22Rv1 (cell line): ENCODE data around the gene NPAS2.

Experiments
- H3K27ac ChIP-seq: fragments of 450-650 bp; 2 replicates; pipeline ENCODE4 v1.5.1; 2017
- ZFX ChIP-seq: fragments of 450-650 bp; IDR thresholded peaks from 2 replicates; pipeline ENCODE4 v1.6.1; 2017; ENCODE audit warnings: antibody characterized with exemption, borderline replicate concordance
- TF ChIP-seq, protein P1 (sequence below): fragments of 450-650 bp; IDR thresholded peaks from 2 replicates; pipeline ENCODE4 v1.5.1; 2017; ENCODE audit warnings: mild to moderate bottlenecking

The NPAS2 gene

DNA sequence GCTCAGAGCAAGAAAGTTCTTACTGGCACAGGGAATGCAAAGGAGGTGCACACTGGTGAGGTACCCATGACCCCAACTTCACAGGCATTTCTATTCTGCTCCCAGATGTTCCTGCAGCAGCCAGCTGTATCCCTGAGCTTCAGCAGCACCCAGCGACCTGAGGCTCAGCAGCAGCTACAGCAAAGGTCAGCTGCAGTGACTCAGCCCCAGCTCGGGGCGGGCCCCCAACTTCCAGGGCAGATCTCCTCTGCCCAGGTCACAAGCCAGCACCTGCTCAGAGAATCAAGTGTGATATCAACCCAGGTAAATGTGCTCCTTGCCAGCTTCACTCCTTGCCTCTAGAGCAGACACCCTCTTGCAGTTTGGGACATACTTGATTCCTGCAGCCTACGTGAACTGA, 168.0 kb downstream of the NPAS2 start:
- TF ChIP-seq ZFX, result no peak
- TF ChIP-seq, protein P1, sequence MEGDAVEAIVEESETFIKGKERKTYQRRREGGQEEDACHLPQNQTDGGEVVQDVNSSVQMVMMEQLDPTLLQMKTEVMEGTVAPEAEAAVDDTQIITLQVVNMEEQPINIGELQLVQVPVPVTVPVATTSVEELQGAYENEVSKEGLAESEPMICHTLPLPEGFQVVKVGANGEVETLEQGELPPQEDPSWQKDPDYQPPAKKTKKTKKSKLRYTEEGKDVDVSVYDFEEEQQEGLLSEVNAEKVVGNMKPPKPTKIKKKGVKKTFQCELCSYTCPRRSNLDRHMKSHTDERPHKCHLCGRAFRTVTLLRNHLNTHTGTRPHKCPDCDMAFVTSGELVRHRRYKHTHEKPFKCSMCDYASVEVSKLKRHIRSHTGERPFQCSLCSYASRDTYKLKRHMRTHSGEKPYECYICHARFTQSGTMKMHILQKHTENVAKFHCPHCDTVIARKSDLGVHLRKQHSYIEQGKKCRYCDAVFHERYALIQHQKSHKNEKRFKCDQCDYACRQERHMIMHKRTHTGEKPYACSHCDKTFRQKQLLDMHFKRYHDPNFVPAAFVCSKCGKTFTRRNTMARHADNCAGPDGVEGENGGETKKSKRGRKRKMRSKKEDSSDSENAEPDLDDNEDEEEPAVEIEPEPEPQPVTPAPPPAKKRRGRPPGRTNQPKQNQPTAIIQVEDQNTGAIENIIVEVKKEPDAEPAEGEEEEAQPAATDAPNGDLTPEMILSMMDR, result no peak
- no peak overlapping the region for H3K27ac ChIP-seq

DNA sequence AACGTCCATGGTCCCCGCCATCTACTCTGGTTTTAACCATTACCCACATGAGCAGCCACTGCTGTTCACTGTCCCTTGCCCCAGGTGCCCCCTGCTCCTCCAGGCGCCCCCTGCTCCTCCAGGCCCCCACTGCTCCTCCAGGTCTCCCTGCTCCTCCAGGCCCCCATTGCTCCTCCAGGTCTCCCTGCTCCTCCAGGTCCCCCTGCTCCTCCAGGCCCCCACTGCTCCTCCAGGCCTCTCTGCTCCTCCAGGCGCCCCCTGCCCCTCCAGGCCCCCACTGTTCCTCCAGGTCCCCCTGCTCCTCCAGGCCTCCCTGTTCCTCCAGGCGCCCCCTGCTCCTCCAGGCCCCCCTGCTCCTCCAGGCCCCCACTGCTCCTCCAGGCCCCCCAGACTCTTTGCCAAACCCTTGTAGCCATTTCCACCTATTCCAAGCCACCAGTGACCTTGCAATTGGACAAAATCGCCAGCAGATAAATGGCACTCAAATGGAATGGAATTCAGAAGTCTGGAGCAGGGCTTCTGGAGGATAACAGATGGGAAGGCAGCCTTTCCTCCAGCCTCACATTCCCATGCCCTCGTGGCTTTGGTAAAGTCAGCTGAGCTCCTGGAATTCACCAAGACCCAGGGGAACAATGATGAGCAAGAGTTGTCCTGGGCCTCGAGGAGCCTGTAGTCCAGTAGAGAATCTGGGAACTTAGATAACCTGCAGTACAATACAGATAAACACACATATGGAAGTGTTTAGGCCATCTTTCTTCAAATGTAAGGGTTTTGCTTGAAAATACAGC, 168.9 kb downstream of the NPAS2 start:
- TF ChIP-seq ZFX, result no peak
- TF ChIP-seq, protein P1, result no peak
- no peak overlapping the region for H3K27ac ChIP-seq

- TF ChIP-seq, protein P1, result no peak
- TF ChIP-seq ZFX, result no peak
- no peak overlapping the region for H3K27ac ChIP-seq
Observed at GRCh38 chr2:100989666-100990065, 169.7 kb downstream of the NPAS2 start.

GRCh38 chr2:100990166-100990565, 170.2 kb downstream of the NPAS2 start:
- no peak overlapping the region for H3K27ac ChIP-seq

GRCh38 chr2:100990650-100991403, 170.9 kb downstream of the NPAS2 start:
- H3K27ac ChIP-seq, result no peak overlapping the region
- TF ChIP-seq, protein P1, result no peak
- no peak for TF ChIP-seq ZFX

More at GRCh38 chr2:100990166-100990565, 170.2 kb downstream of the NPAS2 start:
- TF ChIP-seq, protein P1, result no peak
- TF ChIP-seq ZFX, result no peak

DNA sequence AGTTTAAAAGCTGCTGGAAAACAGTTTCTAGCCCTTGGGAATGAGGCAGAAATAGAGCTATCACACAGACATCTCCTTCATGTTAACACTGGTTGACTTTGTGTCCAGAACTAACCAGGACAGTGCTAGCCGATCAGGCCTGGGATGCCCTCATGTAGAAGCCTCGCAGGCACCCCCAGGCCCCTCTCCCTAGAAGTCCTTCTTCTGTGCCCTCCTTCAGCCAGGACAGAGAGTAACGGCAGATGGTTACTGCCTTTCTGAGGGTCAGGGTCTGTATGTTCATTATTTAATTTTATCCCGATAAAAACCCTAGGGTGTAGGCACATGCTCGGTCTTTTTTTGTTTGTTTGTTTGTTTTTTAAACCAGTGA, 171.4 kb downstream of the NPAS2 start:
- H3K27ac ChIP-seq, result no peak overlapping the region
- no peak for TF ChIP-seq ZFX
- TF ChIP-seq, protein P1, result no peak

- no peak overlapping the region for H3K27ac ChIP-seq
Observed at GRCh38 chr2:100992262-100992661, 172.3 kb downstream of the NPAS2 start.

More at GRCh38 chr2:100992262-100992661, 172.3 kb downstream of the NPAS2 start:
- TF ChIP-seq, protein P1, result no peak
- no peak for TF ChIP-seq ZFX
